Nephron (organoid): ENCODE data around the gene ERFL.

Experiments used
- H3K27ac Mint-ChIP-seq, 3 experiments: 2 replicates each; pipeline ENCODE4 v1.8.0; 2020; ENCODE audit warnings: mixed read lengths in 3 of 3, mild to moderate bottlenecking in 2 of 3, moderate library complexity in 1 of 3
- H3K27me3 Mint-ChIP-seq: 2 replicates; pipeline ENCODE4 v1.8.0; 2021; ENCODE audit warnings: low read depth, mild to moderate bottlenecking, moderate library complexity, mixed read lengths
- H3K36me3 Mint-ChIP-seq: 2 replicates; pipeline ENCODE4 v1.8.0; 2020; ENCODE audit warnings: low read depth, mixed read lengths
- H3K4me1 Mint-ChIP-seq: 2 replicates; pipeline ENCODE4 v1.8.0; 2020; ENCODE audit warnings: mixed read lengths
- H3K4me3 Mint-ChIP-seq, 3 experiments: 2 replicates each; pipeline ENCODE4 v1.8.0; 2020; ENCODE audit warnings: mild to moderate bottlenecking in 3 of 3, mixed read lengths in 3 of 3, moderate library complexity in 2 of 3
- H3K9me3 Mint-ChIP-seq: 2 replicates; pipeline ENCODE4 v1.8.0; 2020; ENCODE audit warnings: mixed read lengths
- TF ChIP-seq, protein P1 (sequence below), 3 experiments: fragments of 200-600 bp; sonication (generic); IDR thresholded peaks; one replicate each; pipeline ENCODE4 v1.5.0; 2021; ENCODE audit warnings: antibody characterized with exemption in 3 of 3; ENCODE audit not compliant: unreplicated experiment in 3 of 3

Gene ERFL

GRCh38 chr19:41866284-41866683 is 62.0 kb downstream of the ERFL start:
- Mint-ChIP-seq H3K4me1 (peaks cover 38% of the 10 kb centered on the region), H3K4me3 (no peak overlapping the region), H3K27ac (no peak overlapping the region), H3K27me3 (no peaks in the 10 kb centered on the region), H3K36me3 (peaks cover 62% of the 10 kb centered on the region), H3K9me3 (no peaks in the 10 kb centered on the region)
- TF ChIP-seq, protein P1, sequence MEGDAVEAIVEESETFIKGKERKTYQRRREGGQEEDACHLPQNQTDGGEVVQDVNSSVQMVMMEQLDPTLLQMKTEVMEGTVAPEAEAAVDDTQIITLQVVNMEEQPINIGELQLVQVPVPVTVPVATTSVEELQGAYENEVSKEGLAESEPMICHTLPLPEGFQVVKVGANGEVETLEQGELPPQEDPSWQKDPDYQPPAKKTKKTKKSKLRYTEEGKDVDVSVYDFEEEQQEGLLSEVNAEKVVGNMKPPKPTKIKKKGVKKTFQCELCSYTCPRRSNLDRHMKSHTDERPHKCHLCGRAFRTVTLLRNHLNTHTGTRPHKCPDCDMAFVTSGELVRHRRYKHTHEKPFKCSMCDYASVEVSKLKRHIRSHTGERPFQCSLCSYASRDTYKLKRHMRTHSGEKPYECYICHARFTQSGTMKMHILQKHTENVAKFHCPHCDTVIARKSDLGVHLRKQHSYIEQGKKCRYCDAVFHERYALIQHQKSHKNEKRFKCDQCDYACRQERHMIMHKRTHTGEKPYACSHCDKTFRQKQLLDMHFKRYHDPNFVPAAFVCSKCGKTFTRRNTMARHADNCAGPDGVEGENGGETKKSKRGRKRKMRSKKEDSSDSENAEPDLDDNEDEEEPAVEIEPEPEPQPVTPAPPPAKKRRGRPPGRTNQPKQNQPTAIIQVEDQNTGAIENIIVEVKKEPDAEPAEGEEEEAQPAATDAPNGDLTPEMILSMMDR (IDR thresholded peaks at IDR 0.05; ENCODE audit: unreplicated experiment in 3 of 3) = no peak

DNA sequence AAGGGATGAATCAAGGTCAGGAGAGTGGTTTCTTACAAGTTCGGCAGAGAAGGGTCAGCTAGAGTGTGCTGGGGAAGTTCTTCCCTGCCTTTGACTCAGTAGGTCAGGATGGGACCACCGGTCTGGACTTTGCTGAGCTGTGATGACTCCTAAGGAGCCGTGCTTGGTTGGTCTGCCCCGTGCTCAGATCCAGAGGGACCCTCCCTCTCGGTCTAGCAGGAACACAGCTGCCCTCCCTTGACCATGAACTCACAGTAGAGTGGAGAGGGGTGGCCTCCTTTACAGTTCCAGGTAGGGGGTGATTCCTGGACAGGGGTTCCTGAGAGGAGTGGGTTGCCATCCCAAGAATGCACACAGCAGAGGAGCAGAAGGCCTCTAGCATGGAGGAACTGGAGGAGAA is 63.9 kb downstream of the ERFL start:
- TF ChIP-seq, protein P1 (IDR thresholded peaks at IDR 0.05; ENCODE audit: unreplicated experiment in 3 of 3) = no peak
- Mint-ChIP-seq H3K4me1 (peaks cover 45% of the 10 kb centered on the region), H3K36me3 (peaks cover 60% of the 10 kb centered on the region), H3K4me3 (peak overlapping the region in 2 of 3 experiments; percentile 12 to 56), H3K27me3 (no peaks in the 10 kb centered on the region), H3K27ac (no peak overlapping the region), H3K9me3 (no peaks in the 10 kb centered on the region)

- H3K27ac Mint-ChIP-seq = peak overlapping the region in 1 of 3 experiments; percentile 52
- H3K9me3 Mint-ChIP-seq = no peaks in the 10 kb centered on the region
Observed at GRCh38 chr19:41863209-41863931, 64.9 kb downstream of the ERFL start.

GRCh38 chr19:41862445-41862986 is 65.7 kb downstream of the ERFL start:
- H3K36me3 Mint-ChIP-seq = peaks cover 50% of the 10 kb centered on the region
- no peaks in the 10 kb centered on the region for H3K9me3 Mint-ChIP-seq

More at GRCh38 chr19:41863209-41863931, 64.9 kb downstream of the ERFL start:
- H3K27me3 Mint-ChIP-seq = no peaks in the 10 kb centered on the region
- peaks cover 45% of the 10 kb centered on the region for H3K4me1 Mint-ChIP-seq
- peaks cover 58% of the 10 kb centered on the region for H3K36me3 Mint-ChIP-seq
- peak overlapping the region; percentile 17 to 97 (median 95) for H3K4me3 Mint-ChIP-seq
- TF ChIP-seq, protein P1 (IDR thresholded peaks at IDR 0.05; ENCODE audit: unreplicated experiment in 3 of 3) = no peak

GRCh38 chr19:41861846-41862245 is 66.4 kb downstream of the ERFL start:
- peaks cover 37% of the 10 kb centered on the region for H3K4me1 Mint-ChIP-seq
- TF ChIP-seq, protein P1 (IDR thresholded peaks at IDR 0.05; ENCODE audit: unreplicated experiment in 3 of 3) = no peak
- H3K27ac Mint-ChIP-seq = peak overlapping the region; percentile 83 to 96 (median 93)
- H3K36me3 Mint-ChIP-seq = peaks cover 50% of the 10 kb centered on the region
- H3K27me3 Mint-ChIP-seq = no peaks in the 10 kb centered on the region
- H3K9me3 Mint-ChIP-seq = no peaks in the 10 kb centered on the region
- H3K4me3 Mint-ChIP-seq = peak overlapping the region; percentile 95 to 97 (median 96)

More at GRCh38 chr19:41862445-41862986, 65.7 kb downstream of the ERFL start:
- peak overlapping the region; percentile 95 to 97 (median 96) for H3K4me3 Mint-ChIP-seq
- H3K4me1 Mint-ChIP-seq = peaks cover 37% of the 10 kb centered on the region
- TF ChIP-seq, protein P1 (IDR thresholded peaks at IDR 0.05; ENCODE audit: unreplicated experiment in 3 of 3) = no peak
- no peaks in the 10 kb centered on the region for H3K27me3 Mint-ChIP-seq
- H3K27ac Mint-ChIP-seq = peak overlapping the region in 1 of 3 experiments; percentile 40
